ENCODE data around the gene SP5. TPM values are rescaled to one million over a fixed set of nuclear protein-coding genes. Genes with fewer than 3 reads are reported as not detected.

The SP5 gene
- total RNA-seq, 1 experiment from 2014 or later = 0.47 TPM

DNA sequence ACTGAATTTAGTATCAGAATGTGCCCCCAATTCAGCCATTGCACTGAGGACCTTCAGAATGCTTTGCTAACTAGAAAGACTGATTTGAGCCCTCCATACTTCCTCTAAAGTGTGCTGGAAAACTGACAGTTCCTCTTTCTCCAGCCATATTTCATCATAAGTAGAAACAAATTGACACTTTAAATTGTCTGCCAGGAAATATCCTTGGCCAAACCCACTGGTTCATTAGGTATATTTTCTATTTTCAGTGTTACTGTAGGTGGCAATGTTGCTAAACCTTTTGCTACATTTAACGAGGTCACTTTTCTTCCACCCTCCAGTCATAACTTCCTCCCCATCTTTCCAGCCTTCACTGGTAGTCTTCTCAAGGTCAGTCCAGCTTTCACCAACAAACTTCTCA is 21.5 kb downstream of the SP5 start:
- Histone ChIP-seq H3K4me2 (ENCODE audit: low read length) (no peak overlapping the region), H3K27me3 (ENCODE audit: low read length) (no peaks in the 10 kb centered on the region), H2AFZ (ENCODE audit: low read length) (no peak overlapping the region), H4K20me1 (ENCODE audit: low read length) (no peaks in the 10 kb centered on the region), H3K9me2 (replicated peaks; ENCODE audit: low read length) (no peaks in the 10 kb centered on the region), H3K4me3 (ENCODE audit: low read length) (no peak overlapping the region), H3K79me2 (ENCODE audit: low read length) (no peaks in the 10 kb centered on the region), H3K4me1 (ENCODE audit: insufficient read depth, low read length) (peaks cover 28% of the 10 kb centered on the region), H3K9me3 (ENCODE audit: low read length) (no peaks in the 10 kb centered on the region), H3K36me3 (ENCODE audit: low read depth, low read length) (no peaks in the 10 kb centered on the region), H3F3A (ENCODE audit: low read length, unreplicated experiment) (peaks cover 8% of the 10 kb centered on the region), H3K27ac (ENCODE audit: low read length) (no peak overlapping the region), H3K9ac (ENCODE audit: low read length) (no peak overlapping the region)
- no peak for TF ChIP-seq EZH2phosphoT487 (IDR thresholded peaks at IDR 0.05; ENCODE audit: borderline replicate concordance, low read length)
- no peak for TF ChIP-seq EZH2 (IDR thresholded peaks at IDR 0.05; ENCODE audit: low read length, unreplicated experiment)
- TF ChIP-seq, protein P1, sequence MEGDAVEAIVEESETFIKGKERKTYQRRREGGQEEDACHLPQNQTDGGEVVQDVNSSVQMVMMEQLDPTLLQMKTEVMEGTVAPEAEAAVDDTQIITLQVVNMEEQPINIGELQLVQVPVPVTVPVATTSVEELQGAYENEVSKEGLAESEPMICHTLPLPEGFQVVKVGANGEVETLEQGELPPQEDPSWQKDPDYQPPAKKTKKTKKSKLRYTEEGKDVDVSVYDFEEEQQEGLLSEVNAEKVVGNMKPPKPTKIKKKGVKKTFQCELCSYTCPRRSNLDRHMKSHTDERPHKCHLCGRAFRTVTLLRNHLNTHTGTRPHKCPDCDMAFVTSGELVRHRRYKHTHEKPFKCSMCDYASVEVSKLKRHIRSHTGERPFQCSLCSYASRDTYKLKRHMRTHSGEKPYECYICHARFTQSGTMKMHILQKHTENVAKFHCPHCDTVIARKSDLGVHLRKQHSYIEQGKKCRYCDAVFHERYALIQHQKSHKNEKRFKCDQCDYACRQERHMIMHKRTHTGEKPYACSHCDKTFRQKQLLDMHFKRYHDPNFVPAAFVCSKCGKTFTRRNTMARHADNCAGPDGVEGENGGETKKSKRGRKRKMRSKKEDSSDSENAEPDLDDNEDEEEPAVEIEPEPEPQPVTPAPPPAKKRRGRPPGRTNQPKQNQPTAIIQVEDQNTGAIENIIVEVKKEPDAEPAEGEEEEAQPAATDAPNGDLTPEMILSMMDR (conservative IDR thresholded peaks at IDR 0.05; ENCODE audit: low read depth, low read length) = no peak
- ChIA-PET CTCF (no interaction called here), POLR2A (ENCODE audit: unreplicated experiment) (no interaction called here)
- DNase-seq (no peak), ATAC-seq (no peak)
- intact Hi-C loops (cut with micrococcal nuclease) = loop anchor here (10.0 kb wide), 1 partner anchor 362 kb away; no protein-coding TSS in a partner anchor
- no TSS peak for BruUV-seq (replicated peaks)

DNA sequence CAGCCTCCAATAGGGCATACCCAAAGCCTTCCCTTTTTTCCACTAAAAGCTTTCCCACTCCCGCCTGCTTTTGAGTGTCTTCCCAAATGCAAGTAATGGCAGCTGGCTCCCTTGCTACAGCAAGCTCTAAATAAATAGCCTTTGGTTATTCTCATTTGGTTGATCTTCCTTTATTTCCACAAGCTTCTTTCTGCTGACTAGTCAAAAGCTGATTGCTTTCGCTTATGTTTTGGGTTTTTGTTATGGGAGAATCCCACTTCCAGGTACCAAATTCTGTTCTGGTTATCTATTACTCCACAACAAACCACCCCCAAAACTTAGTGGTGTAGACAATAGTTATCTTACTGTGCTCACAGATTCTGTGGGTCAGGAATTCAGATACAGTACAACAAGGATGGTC is 22.3 kb downstream of the SP5 start:
- peak overlapping the region; percentile 19; the same call in 1 of the 2 replicates for H3K9ac ChIP-seq (ENCODE audit: low read length)
- ChIA-PET POLR2A (ENCODE audit: unreplicated experiment) (no interaction called here), CTCF (no interaction called here)
- BruUV-seq (replicated peaks) = no TSS peak
- H3K4me2 ChIP-seq (ENCODE audit: low read length) = no peak overlapping the region
- intact Hi-C loops (cut with micrococcal nuclease) = loop anchor here (10.0 kb wide), 1 partner anchor 363 kb away; no protein-coding TSS in a partner anchor
- no peak for DNase-seq
- H3F3A ChIP-seq (ENCODE audit: low read length, unreplicated experiment) = peaks cover 8% of the 10 kb centered on the region
- no peaks in the 10 kb centered on the region for H3K79me2 ChIP-seq (ENCODE audit: low read length)
- H3K9me3 ChIP-seq (ENCODE audit: low read length) = no peaks in the 10 kb centered on the region
- H3K27me3 ChIP-seq (ENCODE audit: low read length) = no peaks in the 10 kb centered on the region
- H3K4me1 ChIP-seq (ENCODE audit: insufficient read depth, low read length) = peaks cover 28% of the 10 kb centered on the region
- no peak for ATAC-seq
- peak overlapping the region; percentile 87 for H3K27ac ChIP-seq (ENCODE audit: low read length)
- H4K20me1 ChIP-seq (ENCODE audit: low read length) = no peaks in the 10 kb centered on the region
- TF ChIP-seq, protein P1 (conservative IDR thresholded peaks at IDR 0.05; ENCODE audit: low read depth, low read length) = no peak
- TF ChIP-seq EZH2phosphoT487 (IDR thresholded peaks at IDR 0.05; ENCODE audit: borderline replicate concordance, low read length) = no peak
- no peak for TF ChIP-seq EZH2 (IDR thresholded peaks at IDR 0.05; ENCODE audit: low read length, unreplicated experiment)
- no peaks in the 10 kb centered on the region for H3K36me3 ChIP-seq (ENCODE audit: low read depth, low read length)
- H2AFZ ChIP-seq (ENCODE audit: low read length) = peak overlapping the region; percentile 53
- no peaks in the 10 kb centered on the region for H3K9me2 ChIP-seq (replicated peaks; ENCODE audit: low read length)
- H3K4me3 ChIP-seq (ENCODE audit: low read length) = no peak overlapping the region

DNA sequence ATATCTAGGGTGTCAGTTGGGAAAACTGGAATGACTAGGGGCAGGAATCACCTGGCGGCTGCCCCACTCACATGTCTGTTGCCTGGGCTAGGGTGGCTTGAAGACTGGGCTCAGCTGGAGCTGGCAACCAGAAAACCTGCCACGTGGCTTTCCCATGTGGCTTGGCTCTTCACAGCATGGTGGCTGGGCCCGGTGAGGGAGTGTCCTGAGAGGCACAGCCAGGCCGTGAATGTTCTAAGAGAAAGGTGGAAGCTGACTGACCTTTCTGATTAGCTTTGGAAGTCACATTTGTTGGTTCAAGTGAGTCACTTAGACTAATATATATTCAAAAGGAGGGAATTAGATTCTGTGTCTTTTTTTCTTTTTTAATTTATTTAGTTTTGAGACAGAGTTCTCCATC is 22.7 kb downstream of the SP5 start:
- peak; percentile 60 for DNase-seq
- H4K20me1 ChIP-seq (ENCODE audit: low read length) = no peaks in the 10 kb centered on the region
- H3K9me2 ChIP-seq (replicated peaks; ENCODE audit: low read length) = no peaks in the 10 kb centered on the region
- peak; percentile 37 for ATAC-seq
- H3K27me3 ChIP-seq (ENCODE audit: low read length) = no peaks in the 10 kb centered on the region
- peaks cover 28% of the 10 kb centered on the region for H3K4me1 ChIP-seq (ENCODE audit: insufficient read depth, low read length)
- CTCF ChIA-PET = no interaction called here
- H3K36me3 ChIP-seq (ENCODE audit: low read depth, low read length) = no peaks in the 10 kb centered on the region
- peak overlapping the region; percentile 53 for H2AFZ ChIP-seq (ENCODE audit: low read length)
- H3K4me2 ChIP-seq (ENCODE audit: low read length) = no peak overlapping the region
- no peaks in the 10 kb centered on the region for H3K79me2 ChIP-seq (ENCODE audit: low read length)
- peaks cover 8% of the 10 kb centered on the region for H3F3A ChIP-seq (ENCODE audit: low read length, unreplicated experiment)
- H3K9ac ChIP-seq (ENCODE audit: low read length) = peak overlapping the region; percentile 19; the same call in 1 of the 2 replicates
- intact Hi-C loops (cut with micrococcal nuclease) = loop anchor here (2.0 to 10.0 kb wide), 3 partner anchors 23 to 363 kb away; partner anchors contain the start of genes ERICH2 and SP5
- BruUV-seq (replicated peaks) = no TSS peak
- no peaks in the 10 kb centered on the region for H3K9me3 ChIP-seq (ENCODE audit: low read length)
- H3K4me3 ChIP-seq (ENCODE audit: low read length) = no peak overlapping the region
- peak overlapping the region; percentile 87 for H3K27ac ChIP-seq (ENCODE audit: low read length)
- TF ChIP-seq, protein P1 (conservative IDR thresholded peaks at IDR 0.05; ENCODE audit: low read depth, low read length) = no peak
- TF ChIP-seq EZH2phosphoT487 (IDR thresholded peaks at IDR 0.05; ENCODE audit: borderline replicate concordance, low read length) = no peak
- no peak for TF ChIP-seq EZH2 (IDR thresholded peaks at IDR 0.05; ENCODE audit: low read length, unreplicated experiment)
- POLR2A ChIA-PET (ENCODE audit: unreplicated experiment) = no interaction called here
